Measurements from ENCODE around the gene PCDHGC5. TPM values are rescaled to one million over a fixed set of nuclear protein-coding genes. Genes with fewer than 3 reads are reported as not detected.

PCDHGC5 gene
- total RNA-seq, 6 experiments from 2014 or later, result 0.24 to 0.37 (median 0.32) TPM

GRCh38 chr5:141508440-141508797, 19.5 kb downstream of the PCDHGC5 start:
- ATAC-seq (peak in 1 of 4 donors; percentile 3), DNase-seq (no peak)
- no peaks in the 10 kb centered on the region for H3K36me3 ChIP-seq
- peaks cover 0 to 10% (median 0%) of the 10 kb centered on the region in 4 donors for H3K4me1 ChIP-seq
- H3K9me3 ChIP-seq, result no peaks in the 10 kb centered on the region
- no peak for TF ChIP-seq POLR2A (IDR thresholded peaks at IDR 0.05)
- TF ChIP-seq, protein P1, sequence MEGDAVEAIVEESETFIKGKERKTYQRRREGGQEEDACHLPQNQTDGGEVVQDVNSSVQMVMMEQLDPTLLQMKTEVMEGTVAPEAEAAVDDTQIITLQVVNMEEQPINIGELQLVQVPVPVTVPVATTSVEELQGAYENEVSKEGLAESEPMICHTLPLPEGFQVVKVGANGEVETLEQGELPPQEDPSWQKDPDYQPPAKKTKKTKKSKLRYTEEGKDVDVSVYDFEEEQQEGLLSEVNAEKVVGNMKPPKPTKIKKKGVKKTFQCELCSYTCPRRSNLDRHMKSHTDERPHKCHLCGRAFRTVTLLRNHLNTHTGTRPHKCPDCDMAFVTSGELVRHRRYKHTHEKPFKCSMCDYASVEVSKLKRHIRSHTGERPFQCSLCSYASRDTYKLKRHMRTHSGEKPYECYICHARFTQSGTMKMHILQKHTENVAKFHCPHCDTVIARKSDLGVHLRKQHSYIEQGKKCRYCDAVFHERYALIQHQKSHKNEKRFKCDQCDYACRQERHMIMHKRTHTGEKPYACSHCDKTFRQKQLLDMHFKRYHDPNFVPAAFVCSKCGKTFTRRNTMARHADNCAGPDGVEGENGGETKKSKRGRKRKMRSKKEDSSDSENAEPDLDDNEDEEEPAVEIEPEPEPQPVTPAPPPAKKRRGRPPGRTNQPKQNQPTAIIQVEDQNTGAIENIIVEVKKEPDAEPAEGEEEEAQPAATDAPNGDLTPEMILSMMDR (IDR thresholded peaks at IDR 0.05), result no peak
- no peak overlapping the region for H3K4me3 ChIP-seq
- H3K27me3 ChIP-seq, result no peaks in the 10 kb centered on the region
- intact Hi-C loops (cut with DNase I), result no loop called here
- 34% methylated on average over 7 of the region's 9 CpGs for WGBS (ENCODE audit: insufficient coverage, low coverage, low lambda C conversion rate, missing lambda C conversion rate)
- H3K27ac ChIP-seq, result peak overlapping the region in 2 of 3 donors; percentile 47 to 68

DNA sequence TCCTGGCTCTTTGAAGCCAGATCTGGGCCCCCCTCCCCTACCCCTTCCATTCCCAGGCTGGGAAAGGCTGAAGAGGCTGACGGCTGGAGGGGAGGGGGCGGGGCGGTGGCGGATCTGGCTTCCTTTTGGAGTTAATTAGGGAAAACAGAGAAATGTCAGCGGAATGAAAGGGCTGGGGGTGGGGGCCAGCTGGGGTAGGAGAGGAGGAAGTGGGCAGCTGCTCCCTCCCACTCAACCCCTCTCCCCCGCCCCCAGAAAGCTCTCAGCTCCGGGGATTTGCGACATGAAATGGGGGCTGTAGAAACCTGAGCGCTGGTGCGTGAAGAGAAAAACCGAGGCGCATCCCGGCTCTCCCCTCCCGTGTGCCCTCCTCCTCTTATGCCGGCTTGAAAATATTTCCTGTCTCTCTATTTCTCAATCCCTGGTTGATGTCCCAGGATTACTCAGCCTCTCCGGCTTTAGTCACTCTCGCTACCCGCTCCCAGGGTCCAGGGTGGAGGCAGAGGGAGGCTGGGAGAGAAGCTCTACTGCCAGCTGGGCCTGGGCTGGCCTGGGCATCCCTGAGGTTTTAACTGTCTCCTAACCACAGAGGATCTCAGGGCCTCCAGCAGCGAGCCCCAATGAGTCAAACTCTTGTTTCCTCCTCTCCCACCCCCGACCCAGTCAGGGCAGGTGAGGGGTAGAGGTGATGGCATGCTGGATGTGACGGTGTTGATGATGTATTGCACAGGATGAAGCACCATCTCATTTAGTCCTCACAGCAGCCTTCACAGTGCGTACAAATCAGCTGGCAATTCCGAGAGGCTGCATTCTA, 20.1 kb downstream of the PCDHGC5 start:
- ATAC-seq (peak in 1 of 4 donors; percentile 29), DNase-seq (no peak)
- no peaks in the 10 kb centered on the region for H3K36me3 ChIP-seq
- H3K27me3 ChIP-seq, result no peaks in the 10 kb centered on the region
- no peak for TF ChIP-seq POLR2A (IDR thresholded peaks at IDR 0.05)
- TF ChIP-seq, protein P1 (IDR thresholded peaks at IDR 0.05), result no peak
- intact Hi-C loops (cut with DNase I), result no loop called here
- H3K9me3 ChIP-seq, result no peaks in the 10 kb centered on the region
- 83% methylated on average over 2 of the region's 23 CpGs for WGBS (ENCODE audit: insufficient coverage, low coverage, low lambda C conversion rate, missing lambda C conversion rate)
- H3K4me1 ChIP-seq, result peaks cover 0 to 11% (median 0%) of the 10 kb centered on the region in 4 donors
- H3K4me3 ChIP-seq, result no peak overlapping the region
- H3K27ac ChIP-seq, result peak overlapping the region; percentile 10 to 68 (median 47)

- H3K36me3 ChIP-seq, result no peaks in the 10 kb centered on the region
- intact Hi-C loops (cut with DNase I), result no loop called here
- H3K27ac ChIP-seq, result no peak overlapping the region
- peaks cover 0 to 11% (median 0%) of the 10 kb centered on the region in 4 donors for H3K4me1 ChIP-seq
- DNase-seq (no peak), ATAC-seq (no peak)
- H3K27me3 ChIP-seq, result no peaks in the 10 kb centered on the region
- WGBS (ENCODE audit: insufficient coverage, low coverage, low lambda C conversion rate, missing lambda C conversion rate), result 76% methylated on average over 5 of the region's 9 CpGs
- no peaks in the 10 kb centered on the region for H3K9me3 ChIP-seq
- no peak for TF ChIP-seq POLR2A (IDR thresholded peaks at IDR 0.05)
- TF ChIP-seq, protein P1 (IDR thresholded peaks at IDR 0.05), result no peak
- no peak overlapping the region for H3K4me3 ChIP-seq
These were observed 21.3 kb downstream of the PCDHGC5 start for GRCh38 chr5:141510160-141510559.

DNA sequence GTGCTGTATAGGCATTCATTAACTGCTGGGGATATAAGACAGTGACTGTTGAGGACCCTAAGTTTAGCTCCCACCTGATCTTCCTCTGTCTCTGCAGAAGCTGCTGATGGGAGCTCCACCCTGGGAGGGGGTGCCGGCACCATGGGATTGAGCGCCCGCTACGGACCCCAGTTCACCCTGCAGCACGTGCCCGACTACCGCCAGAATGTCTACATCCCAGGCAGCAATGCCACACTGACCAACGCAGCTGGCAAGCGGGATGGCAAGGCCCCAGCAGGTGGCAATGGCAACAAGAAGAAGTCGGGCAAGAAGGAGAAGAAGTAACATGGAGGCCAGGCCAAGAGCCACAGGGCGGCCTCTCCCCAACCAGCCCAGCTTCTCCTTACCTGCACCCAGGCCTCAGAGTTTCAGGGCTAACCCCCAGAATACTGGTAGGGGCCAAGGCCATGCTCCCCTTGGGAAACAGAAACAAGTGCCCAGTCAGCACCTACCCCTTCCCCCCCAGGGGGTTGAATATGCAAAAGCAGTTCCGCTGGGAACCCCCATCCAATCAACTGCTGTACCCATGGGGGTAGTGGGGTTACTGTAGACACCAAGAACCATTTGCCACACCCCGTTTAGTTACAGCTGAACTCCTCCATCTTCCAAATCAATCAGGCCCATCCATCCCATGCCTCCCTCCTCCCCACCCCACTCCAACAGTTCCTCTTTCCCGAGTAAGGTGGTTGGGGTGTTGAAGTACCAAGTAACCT, 22.1 kb downstream of the PCDHGC5 start:
- intact Hi-C loops (cut with DNase I), result no loop called here
- peaks cover 0 to 11% (median 0%) of the 10 kb centered on the region in 4 donors for H3K4me1 ChIP-seq
- no peak overlapping the region for H3K27ac ChIP-seq

More for the DNA sequence above, 22.1 kb downstream of the PCDHGC5 start:
- ATAC-seq, result no peak
- TF ChIP-seq POLR2A (IDR thresholded peaks at IDR 0.05), result no peak
- no peak overlapping the region for H3K4me3 ChIP-seq
- H3K27me3 ChIP-seq, result no peaks in the 10 kb centered on the region
- H3K36me3 ChIP-seq, result peaks cover 0 to 3% (median 0%) of the 10 kb centered on the region in 4 donors
- no peak for DNase-seq
- H3K9me3 ChIP-seq, result no peaks in the 10 kb centered on the region
- 95% methylated on average over 9 of the region's 14 CpGs for WGBS (ENCODE audit: insufficient coverage, low coverage, low lambda C conversion rate, missing lambda C conversion rate)

Data from right lobe of liver (tissue), 6 donors.